ENCODE data around the gene PARP16. TPM values are rescaled to one million over a fixed set of nuclear protein-coding genes. Genes with fewer than 3 reads are reported as not detected.
A peak's percentile ranks its signal among the peaks of the same experiment; 100 is the strongest.

PARP16 gene
- total RNA-seq, 1 experiment from 2014 or later: 4.7 TPM

DNA sequence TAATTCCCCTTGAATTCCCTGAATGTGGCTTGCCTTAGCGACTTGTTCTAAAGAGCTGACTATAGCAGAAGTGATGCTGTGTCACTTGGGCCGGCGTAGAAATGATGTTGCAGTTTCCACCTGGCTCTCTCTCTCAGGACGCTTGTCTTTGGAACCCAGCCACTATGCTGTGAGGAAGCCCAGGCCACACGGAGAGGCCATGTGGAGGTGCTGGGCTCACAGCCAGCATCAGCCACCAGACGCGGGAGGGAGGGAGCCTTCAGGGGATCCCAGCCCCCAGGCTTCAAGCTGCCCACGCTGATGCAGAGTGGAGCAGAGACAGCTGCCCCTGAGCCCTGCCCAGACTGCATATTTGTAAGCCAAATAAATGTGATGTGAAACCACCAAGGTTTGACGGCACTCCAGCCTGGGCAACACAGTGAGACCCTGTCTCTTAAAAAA is 36.4 kb upstream of the PARP16 start:
- DNase-seq (ENCODE audit: low spot score) (no peak), ATAC-seq (no peak)
- CTCF ChIA-PET: interaction anchor here (1.1 to 8.9 kb wide), 4 partner anchors 13 to 92 kb away, joined by 3 to 175 read pairs (median 4); no protein-coding TSS in a partner anchor
- no peak overlapping the region for H3K4me3 Mint-ChIP-seq
- H3K9me3 Mint-ChIP-seq: no peaks in the 10 kb centered on the region
- no peaks in the 10 kb centered on the region; the same call in 1 of the 2 replicates for H3K27me3 Mint-ChIP-seq (ENCODE audit: low read depth)
- no peak for TF ChIP-seq HMGA2 (CRISPR knock-in tag; IDR thresholded peaks at IDR 0.05)
- TF ChIP-seq, protein P1, sequence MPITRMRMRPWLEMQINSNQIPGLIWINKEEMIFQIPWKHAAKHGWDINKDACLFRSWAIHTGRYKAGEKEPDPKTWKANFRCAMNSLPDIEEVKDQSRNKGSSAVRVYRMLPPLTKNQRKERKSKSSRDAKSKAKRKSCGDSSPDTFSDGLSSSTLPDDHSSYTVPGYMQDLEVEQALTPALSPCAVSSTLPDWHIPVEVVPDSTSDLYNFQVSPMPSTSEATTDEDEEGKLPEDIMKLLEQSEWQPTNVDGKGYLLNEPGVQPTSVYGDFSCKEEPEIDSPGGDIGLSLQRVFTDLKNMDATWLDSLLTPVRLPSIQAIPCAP (CRISPR knock-in tag; IDR thresholded peaks at IDR 0.05): no peak
- TF ChIP-seq ZNF121 (CRISPR knock-in tag; IDR thresholded peaks at IDR 0.05): peak; percentile 77
- H3K4me1 Mint-ChIP-seq: peaks cover 9% of the 10 kb centered on the region
- POLR2A ChIA-PET: interaction anchor here (0.7 kb wide), 1 partner anchor 91 kb away, joined by 4 read pairs; no protein-coding TSS in a partner anchor
- H3K27ac Mint-ChIP-seq: no peak overlapping the region
- peaks cover 3% of the 10 kb centered on the region for H3K36me3 Mint-ChIP-seq

DNA sequence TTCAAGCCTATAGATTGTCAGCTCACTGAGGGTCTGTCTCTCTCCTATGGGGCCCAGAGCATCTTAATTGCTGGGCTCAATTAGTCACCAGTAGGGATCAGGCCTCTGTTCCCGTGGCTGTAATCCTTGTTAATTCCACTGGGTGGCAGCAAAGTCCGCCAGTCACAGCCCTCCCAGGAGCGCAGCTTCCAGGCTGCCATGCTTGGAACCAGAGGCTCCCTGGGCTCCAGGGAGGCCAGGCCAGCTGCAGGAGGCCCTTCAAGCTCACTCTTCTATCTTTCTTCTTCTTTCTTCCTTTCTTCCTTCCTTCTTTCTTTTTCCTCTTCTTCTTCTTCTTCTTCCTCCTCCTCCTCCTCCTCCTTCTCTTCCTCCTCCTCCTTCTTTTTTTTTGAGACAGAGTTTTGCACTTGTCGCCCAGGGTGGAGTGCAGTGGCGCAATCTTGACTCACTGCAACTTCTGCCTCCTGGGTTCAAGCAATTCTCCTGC is 32.2 kb upstream of the PARP16 start:
- Mint-ChIP-seq H3K27me3 (ENCODE audit: low read depth) (no peaks in the 10 kb centered on the region; the same call in 1 of the 2 replicates), H3K4me1 (no peaks in the 10 kb centered on the region), H3K27ac (no peak overlapping the region; the same call in 1 of the 2 replicates)

DNA sequence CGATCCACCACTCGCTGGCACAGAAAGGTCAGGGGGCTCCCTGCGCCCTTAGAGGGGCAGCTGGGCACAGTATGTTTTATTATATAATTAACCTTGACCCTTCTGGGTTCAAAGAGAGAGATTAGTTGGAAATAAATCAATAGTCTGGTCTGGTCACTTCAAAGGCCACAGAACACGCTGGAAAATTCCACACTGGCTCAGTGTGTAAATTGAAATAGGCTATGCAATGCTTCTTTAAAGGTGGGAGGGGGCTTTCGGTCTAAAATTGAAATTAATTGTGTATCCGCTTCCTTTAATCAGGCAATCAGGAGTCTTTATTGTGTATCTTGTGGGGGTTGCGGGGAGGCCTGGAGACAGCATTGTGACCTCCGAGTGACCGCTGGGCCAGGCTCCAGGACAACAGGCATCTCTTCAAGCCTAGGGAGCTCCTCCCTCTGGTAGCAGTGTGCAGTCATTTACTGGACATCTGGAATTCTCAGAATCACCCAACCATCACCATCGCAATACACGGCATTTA is 25.8 kb upstream of the PARP16 start:
- CTCF ChIA-PET: interaction anchor here (1.2 to 1.6 kb wide), 3 partner anchors 14 to 89 kb away, joined by 3 to 5 read pairs (median 4); no protein-coding TSS in a partner anchor
- H3K9me3 Mint-ChIP-seq: no peaks in the 10 kb centered on the region
- H3K36me3 Mint-ChIP-seq: no peaks in the 10 kb centered on the region
- ATAC-seq (no peak), DNase-seq (ENCODE audit: low spot score) (no peak)
- TF ChIP-seq EMX1 (CRISPR knock-in tag; IDR thresholded peaks at IDR 0.05) (no peak), MXD4 (CRISPR knock-in tag; IDR thresholded peaks at IDR 0.05; ENCODE audit: borderline replicate concordance) (no peak), ZNF671 (CRISPR knock-in tag; IDR thresholded peaks at IDR 0.05) (no peak), FOXK1 (CRISPR knock-in tag; IDR thresholded peaks at IDR 0.05) (no peak), ELF4 (CRISPR knock-in tag; IDR thresholded peaks at IDR 0.05; ENCODE audit: low read depth) (no peak), OVOL2 (CRISPR knock-in tag; IDR thresholded peaks at IDR 0.05; ENCODE audit: borderline replicate concordance) (no peak), SP1 (CRISPR knock-in tag; conservative IDR thresholded peaks at IDR 0.05) (no peak), NR2C2 (CRISPR knock-in tag; IDR thresholded peaks at IDR 0.05) (no peak), ZBTB21 (CRISPR knock-in tag; IDR thresholded peaks at IDR 0.05; ENCODE audit: borderline replicate concordance) (no peak), SOX15 (CRISPR knock-in tag; IDR thresholded peaks at IDR 0.05) (no peak), ZNF263 (CRISPR knock-in tag; IDR thresholded peaks at IDR 0.05; ENCODE audit: low read depth) (no peak), ZNF121 (CRISPR knock-in tag; IDR thresholded peaks at IDR 0.05) (no peak), RELA (CRISPR knock-in tag; IDR thresholded peaks at IDR 0.05; ENCODE audit: borderline replicate concordance) (no peak)
- TF ChIP-seq, protein P2, sequence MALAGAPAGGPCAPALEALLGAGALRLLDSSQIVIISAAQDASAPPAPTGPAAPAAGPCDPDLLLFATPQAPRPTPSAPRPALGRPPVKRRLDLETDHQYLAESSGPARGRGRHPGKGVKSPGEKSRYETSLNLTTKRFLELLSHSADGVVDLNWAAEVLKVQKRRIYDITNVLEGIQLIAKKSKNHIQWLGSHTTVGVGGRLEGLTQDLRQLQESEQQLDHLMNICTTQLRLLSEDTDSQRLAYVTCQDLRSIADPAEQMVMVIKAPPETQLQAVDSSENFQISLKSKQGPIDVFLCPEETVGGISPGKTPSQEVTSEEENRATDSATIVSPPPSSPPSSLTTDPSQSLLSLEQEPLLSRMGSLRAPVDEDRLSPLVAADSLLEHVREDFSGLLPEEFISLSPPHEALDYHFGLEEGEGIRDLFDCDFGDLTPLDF (CRISPR knock-in tag; IDR thresholded peaks at IDR 0.05): no peak
- no peak overlapping the region for H3K27ac Mint-ChIP-seq
- H3K27me3 Mint-ChIP-seq (ENCODE audit: low read depth): no peaks in the 10 kb centered on the region
- H3K4me3 Mint-ChIP-seq: no peak overlapping the region
- POLR2A ChIA-PET: no interaction called here
- peaks cover 17% of the 10 kb centered on the region for H3K4me1 Mint-ChIP-seq

More for the DNA sequence above, 32.2 kb upstream of the PARP16 start:
- CTCF ChIA-PET: interaction anchor here (0.5 to 8.9 kb wide), 34 partner anchors 8 to 1895 kb away, joined by 3 to 175 read pairs (median 6); partner anchors contain the start of genes CLPX, IGDCC3 and RNU5B-1
- POLR2A ChIA-PET: interaction anchor here (0.6 to 1.2 kb wide), 5 partner anchors 14 to 537 kb away, joined by 3 to 7 read pairs (median 3); partner anchors contain the start of gene RNU5B-1
- no peak overlapping the region for H3K4me3 Mint-ChIP-seq
- H3K36me3 Mint-ChIP-seq: no peaks in the 10 kb centered on the region
- DNase-seq (ENCODE audit: low spot score) (peak; percentile 89), ATAC-seq (peak; percentile 96)
- H3K9me3 Mint-ChIP-seq: no peaks in the 10 kb centered on the region
- TF ChIP-seq, protein P3, sequence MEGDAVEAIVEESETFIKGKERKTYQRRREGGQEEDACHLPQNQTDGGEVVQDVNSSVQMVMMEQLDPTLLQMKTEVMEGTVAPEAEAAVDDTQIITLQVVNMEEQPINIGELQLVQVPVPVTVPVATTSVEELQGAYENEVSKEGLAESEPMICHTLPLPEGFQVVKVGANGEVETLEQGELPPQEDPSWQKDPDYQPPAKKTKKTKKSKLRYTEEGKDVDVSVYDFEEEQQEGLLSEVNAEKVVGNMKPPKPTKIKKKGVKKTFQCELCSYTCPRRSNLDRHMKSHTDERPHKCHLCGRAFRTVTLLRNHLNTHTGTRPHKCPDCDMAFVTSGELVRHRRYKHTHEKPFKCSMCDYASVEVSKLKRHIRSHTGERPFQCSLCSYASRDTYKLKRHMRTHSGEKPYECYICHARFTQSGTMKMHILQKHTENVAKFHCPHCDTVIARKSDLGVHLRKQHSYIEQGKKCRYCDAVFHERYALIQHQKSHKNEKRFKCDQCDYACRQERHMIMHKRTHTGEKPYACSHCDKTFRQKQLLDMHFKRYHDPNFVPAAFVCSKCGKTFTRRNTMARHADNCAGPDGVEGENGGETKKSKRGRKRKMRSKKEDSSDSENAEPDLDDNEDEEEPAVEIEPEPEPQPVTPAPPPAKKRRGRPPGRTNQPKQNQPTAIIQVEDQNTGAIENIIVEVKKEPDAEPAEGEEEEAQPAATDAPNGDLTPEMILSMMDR (IDR thresholded peaks at IDR 0.05): peak; percentile 93
- TF ChIP-seq, protein P4, sequence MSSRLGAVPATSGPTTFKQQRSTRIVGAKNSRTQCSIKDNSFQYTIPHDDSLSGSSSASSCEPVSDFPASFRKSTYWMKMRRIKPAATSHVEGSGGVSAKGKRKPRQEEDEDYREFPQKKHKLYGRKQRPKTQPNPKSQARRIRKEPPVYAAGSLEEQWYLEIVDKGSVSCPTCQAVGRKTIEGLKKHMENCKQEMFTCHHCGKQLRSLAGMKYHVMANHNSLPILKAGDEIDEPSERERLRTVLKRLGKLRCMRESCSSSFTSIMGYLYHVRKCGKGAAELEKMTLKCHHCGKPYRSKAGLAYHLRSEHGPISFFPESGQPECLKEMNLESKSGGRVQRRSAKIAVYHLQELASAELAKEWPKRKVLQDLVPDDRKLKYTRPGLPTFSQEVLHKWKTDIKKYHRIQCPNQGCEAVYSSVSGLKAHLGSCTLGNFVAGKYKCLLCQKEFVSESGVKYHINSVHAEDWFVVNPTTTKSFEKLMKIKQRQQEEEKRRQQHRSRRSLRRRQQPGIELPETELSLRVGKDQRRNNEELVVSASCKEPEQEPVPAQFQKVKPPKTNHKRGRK (CRISPR knock-in tag; IDR thresholded peaks at IDR 0.05; ENCODE audit: borderline replicate concordance): peak; percentile 93
- TF ChIP-seq, protein P5, sequence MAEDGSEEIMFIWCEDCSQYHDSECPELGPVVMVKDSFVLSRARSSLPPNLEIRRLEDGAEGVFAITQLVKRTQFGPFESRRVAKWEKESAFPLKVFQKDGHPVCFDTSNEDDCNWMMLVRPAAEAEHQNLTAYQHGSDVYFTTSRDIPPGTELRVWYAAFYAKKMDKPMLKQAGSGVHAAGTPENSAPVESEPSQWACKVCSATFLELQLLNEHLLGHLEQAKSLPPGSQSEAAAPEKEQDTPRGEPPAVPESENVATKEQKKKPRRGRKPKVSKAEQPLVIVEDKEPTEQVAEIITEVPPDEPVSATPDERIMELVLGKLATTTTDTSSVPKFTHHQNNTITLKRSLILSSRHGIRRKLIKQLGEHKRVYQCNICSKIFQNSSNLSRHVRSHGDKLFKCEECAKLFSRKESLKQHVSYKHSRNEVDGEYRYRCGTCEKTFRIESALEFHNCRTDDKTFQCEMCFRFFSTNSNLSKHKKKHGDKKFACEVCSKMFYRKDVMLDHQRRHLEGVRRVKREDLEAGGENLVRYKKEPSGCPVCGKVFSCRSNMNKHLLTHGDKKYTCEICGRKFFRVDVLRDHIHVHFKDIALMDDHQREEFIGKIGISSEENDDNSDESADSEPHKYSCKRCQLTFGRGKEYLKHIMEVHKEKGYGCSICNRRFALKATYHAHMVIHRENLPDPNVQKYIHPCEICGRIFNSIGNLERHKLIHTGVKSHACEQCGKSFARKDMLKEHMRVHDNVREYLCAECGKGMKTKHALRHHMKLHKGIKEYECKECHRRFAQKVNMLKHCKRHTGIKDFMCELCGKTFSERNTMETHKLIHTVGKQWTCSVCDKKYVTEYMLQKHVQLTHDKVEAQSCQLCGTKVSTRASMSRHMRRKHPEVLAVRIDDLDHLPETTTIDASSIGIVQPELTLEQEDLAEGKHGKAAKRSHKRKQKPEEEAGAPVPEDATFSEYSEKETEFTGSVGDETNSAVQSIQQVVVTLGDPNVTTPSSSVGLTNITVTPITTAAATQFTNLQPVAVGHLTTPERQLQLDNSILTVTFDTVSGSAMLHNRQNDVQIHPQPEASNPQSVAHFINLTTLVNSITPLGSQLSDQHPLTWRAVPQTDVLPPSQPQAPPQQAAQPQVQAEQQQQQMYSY (CRISPR knock-in tag; IDR thresholded peaks at IDR 0.05): no peak
